GM23338 (cell line): Measurements from ENCODE around the gene AGER. TPM values are rescaled to one million over a fixed set of nuclear protein-coding genes. Genes with fewer than 3 reads are reported as not detected.

Experiments used
- ATAC-seq: fragments of 200-7000 bp; cut with Tn5 transposase; 3 replicates; pipeline ENCODE4 v1.9.1; 2020
- DNase-seq: peaks from one replicate; pipeline ENCODE4 v3.0.0-alpha.2; 2015; ENCODE audit warnings: low spot score
- H2AFZ ChIP-seq: fragments of 200-600 bp; sonication (generic); 2 replicates; pipeline ENCODE4 v1.8.0; 2016; ENCODE audit warnings: antibody characterized with exemption, mild to moderate bottlenecking, moderate library complexity
- H3F3A ChIP-seq: fragments of 200-600 bp; sonication (generic); replicated peaks from 2 replicates; pipeline ENCODE4 v1.8.0; 2017; ENCODE audit warnings: antibody characterized with exemption, mixed run types, low read depth
- H3K27ac ChIP-seq: fragments of 200-600 bp; sonication (generic); 2 replicates; pipeline ENCODE4 v1.6.1; 2016; ENCODE audit warnings: low read depth
- H3K27me3 ChIP-seq: fragments of 200-600 bp; sonication (generic); 2 replicates; pipeline ENCODE4 v1.8.0; 2016; ENCODE audit warnings: mild to moderate bottlenecking, mixed run types, moderate library complexity; ENCODE audit not compliant: insufficient read depth
- H3K36me3 ChIP-seq: fragments of 200-600 bp; sonication (generic); 2 replicates; pipeline ENCODE4 v1.8.0; 2016; ENCODE audit warnings: mild to moderate bottlenecking; ENCODE audit not compliant: insufficient read depth
- H3K4me1 ChIP-seq: fragments of 200-600 bp; sonication (generic); 2 replicates; pipeline ENCODE4 v1.8.0; 2016; ENCODE audit warnings: mild to moderate bottlenecking, moderate library complexity; ENCODE audit not compliant: insufficient read depth
- H3K4me2 ChIP-seq: fragments of 200-600 bp; sonication (generic); 2 replicates; pipeline ENCODE4 v1.7.1; 2017; ENCODE audit warnings: mixed run types
- H3K4me3 ChIP-seq: fragments of 200-600 bp; sonication (generic); 2 replicates; pipeline ENCODE4 v1.6.1; 2016; ENCODE audit warnings: mixed run types
- H3K79me2 ChIP-seq: fragments of 200-600 bp; sonication (generic); replicated peaks from 2 replicates; pipeline ENCODE4 v1.8.0; 2017; ENCODE audit warnings: mild to moderate bottlenecking; ENCODE audit not compliant: insufficient read depth
- H3K9me2 ChIP-seq: fragments of 200-600 bp; sonication (generic); 2 replicates; pipeline ENCODE4 v1.8.0; 2017; ENCODE audit not compliant: insufficient read depth
- H4K20me1 ChIP-seq: fragments of 200-600 bp; sonication (generic); replicated peaks from 2 replicates; pipeline ENCODE4 v1.8.0; 2017; ENCODE audit warnings: mild to moderate bottlenecking; ENCODE audit not compliant: insufficient read depth
- H3K27ac Mint-ChIP-seq: 2 replicates; pipeline ENCODE4 v1.8.0; 2020; ENCODE audit warnings: inconsistent platforms, mild to moderate bottlenecking, moderate library complexity, mixed read lengths
- H3K27me3 Mint-ChIP-seq: 3 replicates; pipeline ENCODE4 v1.8.0; 2022; ENCODE audit warnings: low read depth, mild to moderate bottlenecking, moderate library complexity, mixed read lengths, inconsistent platforms; ENCODE audit not compliant: insufficient read depth, poor library complexity
- H3K36me3 Mint-ChIP-seq: 3 replicates; pipeline ENCODE4 v1.8.0; 2021; ENCODE audit warnings: low read depth, mild to moderate bottlenecking, inconsistent platforms, moderate library complexity, mixed read lengths
- H3K4me1 Mint-ChIP-seq: 3 replicates; pipeline ENCODE4 v1.8.0; 2020; ENCODE audit warnings: mild to moderate bottlenecking, inconsistent platforms, mixed read lengths
- H3K4me3 Mint-ChIP-seq: 3 replicates; pipeline ENCODE4 v1.8.0; 2021; ENCODE audit warnings: moderate library complexity, mild to moderate bottlenecking, inconsistent platforms, mixed read lengths
- H3K9me3 Mint-ChIP-seq: 3 replicates; pipeline ENCODE4 v1.8.0; 2020; ENCODE audit warnings: moderate library complexity, mild to moderate bottlenecking, inconsistent platforms, mixed read lengths
- CREB1 ChIP-seq: fragments of 250-450 bp; sonication (Bioruptor Pico); IDR thresholded peaks from 2 replicates; pipeline ENCODE4 v1.5.0; 2020; ENCODE audit warnings: low read depth, mild to moderate bottlenecking, moderate library complexity
- CTCF ChIP-seq, 2 experiments: fragments of 200-600 bp in 1 of 2; sonication (generic) in 1 of 2; conservative IDR thresholded peaks; 2 replicates each; pipeline versions ENCODE4 v1.5.1 to v1.6.1; 2016 to 2017; ENCODE audit warnings: antibody characterized with exemption in 2 of 2, low read depth in 2 of 2, mild to moderate bottlenecking in 2 of 2, moderate library complexity in 1 of 2
- EZH2 ChIP-seq: fragments of 200-600 bp; sonication (generic); IDR thresholded peaks from one replicate; pipeline ENCODE4 v1.8.0; 2017; ENCODE audit warnings: antibody characterized with exemption, mild to moderate bottlenecking, low read depth; ENCODE audit not compliant: unreplicated experiment
- EZH2phosphoT487 ChIP-seq: fragments of 200-600 bp; sonication (generic); IDR thresholded peaks from one replicate; pipeline ENCODE4 v1.8.1; 2018; ENCODE audit warnings: antibody characterized with exemption; ENCODE audit not compliant: unreplicated experiment
- JUNB ChIP-seq: IDR thresholded peaks from one replicate; pipeline ENCODE4 v1.6.1; 2016; ENCODE audit warnings: antibody characterized with exemption; ENCODE audit not compliant: unreplicated experiment
- NANOG ChIP-seq: IDR thresholded peaks from 2 replicates; pipeline ENCODE4 v1.6.1; 2016; ENCODE audit warnings: antibody characterized with exemption, borderline replicate concordance
- POLR2AphosphoS5 ChIP-seq: IDR thresholded peaks from 2 replicates; pipeline ENCODE4 v1.6.1; 2016; ENCODE audit warnings: antibody characterized with exemption, low read depth
- STAT1 ChIP-seq: IDR thresholded peaks from one replicate; pipeline ENCODE4 v1.6.1; 2016; ENCODE audit warnings: antibody characterized with exemption; ENCODE audit not compliant: unreplicated experiment
- ZNF114 ChIP-seq: fragments of 250-450 bp; sonication (Bioruptor Pico); IDR thresholded peaks from 2 replicates; pipeline ENCODE4 v1.5.0; 2020; ENCODE audit warnings: mild to moderate bottlenecking, moderate library complexity
- ZNF331 ChIP-seq: fragments of 250-450 bp; sonication (Bioruptor Pico); IDR thresholded peaks from 2 replicates; pipeline ENCODE4 v1.5.0; 2020; ENCODE audit warnings: low read depth, mild to moderate bottlenecking, moderate library complexity
- polyA plus RNA-seq: library from polyadenylated mRNA; unstranded; fragments of >200 nt; fragmentation: Nextera tagmentation; extraction: Ambion mirVana; gene quantifications from 2 replicates; pipeline ENCODE4 v1.2.1, GENCODE V29; 2016
- total RNA-seq: library from RNA; depleted of rRNA; stranded (reverse); fragments of >200 nt; shearing (Covaris generic); gene quantifications from 2 replicates; pipeline ENCODE4 v1.2.3, GENCODE V29; 2014

The AGER gene
- total and polyA plus RNA-seq, 2 experiments from 2014 or later = 2.3 to 3.4 TPM

GRCh38 chr6:32216285-32216684 is 32.2 kb upstream of the AGER start (continued):
- TF ChIP-seq STAT1 = no peak
- TF ChIP-seq EZH2phosphoT487 = no peak
- TF ChIP-seq CTCF (conservative IDR thresholded peaks at IDR 0.05; ENCODE audit: low read depth in 2 of 2) = no peak

DNA sequence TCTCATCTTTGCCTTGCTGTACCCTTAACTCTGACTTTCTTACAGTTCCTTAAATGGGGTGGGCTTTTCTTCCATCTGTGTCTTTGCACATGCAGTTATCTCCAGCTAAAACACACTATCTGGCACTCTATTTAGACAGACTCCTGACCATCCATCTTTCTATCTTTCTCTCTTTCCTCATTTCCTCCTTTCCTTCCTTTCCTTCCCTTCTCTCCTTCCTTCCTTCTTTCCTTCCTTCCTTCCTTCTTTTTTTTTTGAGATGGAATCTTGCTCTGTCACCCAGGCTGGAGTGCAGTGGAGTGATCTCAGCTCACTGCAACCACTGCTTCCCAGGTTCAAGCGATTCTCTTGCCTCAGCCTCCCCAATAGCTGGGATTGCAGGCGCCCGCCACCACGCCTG is 31.6 kb upstream of the AGER start:
- Histone ChIP-seq H3K36me3 (no peaks in the 10 kb centered on the region), H3K4me1 (no peaks in the 10 kb centered on the region), H4K20me1 (no peaks in the 10 kb centered on the region), H3K27ac (no peak overlapping the region), H3F3A (no peaks in the 10 kb centered on the region), H3K79me2 (no peaks in the 10 kb centered on the region), H3K27me3 (no peaks in the 10 kb centered on the region), H3K4me2 (no peak overlapping the region), H2AFZ (no peak overlapping the region), H3K4me3 (no peak overlapping the region), H3K9me2 (0 out of 2 replicates have a peak, but pooled peaks cover 3% of the 10 kb centered on the region)
- H3K27ac Mint-ChIP-seq = no peak overlapping the region
- ATAC-seq = no peak
- no peaks in the 10 kb centered on the region; the same call in 2 of the 3 replicates for H3K9me3 Mint-ChIP-seq
- no peaks in the 10 kb centered on the region for H3K36me3 Mint-ChIP-seq
- H3K27me3 Mint-ChIP-seq = peaks cover 6% of the 10 kb centered on the region
- no peak overlapping the region for H3K4me3 Mint-ChIP-seq
- no peaks in the 10 kb centered on the region for H3K4me1 Mint-ChIP-seq
- no peak for TF ChIP-seq EZH2phosphoT487
- TF ChIP-seq NANOG = no peak
- TF ChIP-seq JUNB = no peak
- TF ChIP-seq ZNF331 (CRISPR knock-in tag) = no peak
- TF ChIP-seq CREB1 (CRISPR knock-in tag) = no peak
- TF ChIP-seq EZH2 = no peak
- no peak for TF ChIP-seq ZNF114 (CRISPR knock-in tag)
- no peak for DNase-seq

- H3K4me1 ChIP-seq = no peaks in the 10 kb centered on the region
- no peaks in the 10 kb centered on the region for H3K27me3 ChIP-seq
- no peaks in the 10 kb centered on the region for H3K36me3 Mint-ChIP-seq
- no peaks in the 10 kb centered on the region for H3K79me2 ChIP-seq
- ATAC-seq (no peak), DNase-seq (no peak)
- 0 out of 2 replicates have a peak, but pooled peaks cover 3% of the 10 kb centered on the region for H3K9me2 ChIP-seq
- H3K4me2 ChIP-seq = no peak overlapping the region
- H3K9me3 Mint-ChIP-seq = no peaks in the 10 kb centered on the region; the same call in 2 of the 3 replicates
- H3K4me3 Mint-ChIP-seq = no peak overlapping the region
- no peaks in the 10 kb centered on the region for H3K4me1 Mint-ChIP-seq
- no peak overlapping the region for H3K27ac Mint-ChIP-seq
- TF ChIP-seq POLR2AphosphoS5 (no peak), ZNF114 (CRISPR knock-in tag) (no peak), CTCF (conservative IDR thresholded peaks at IDR 0.05; ENCODE audit: low read depth in 2 of 2) (no peak)
- H3F3A ChIP-seq = no peaks in the 10 kb centered on the region
- no peak overlapping the region for H3K4me3 ChIP-seq
- H3K27ac ChIP-seq = no peak overlapping the region
- H2AFZ ChIP-seq = no peak overlapping the region
- H4K20me1 ChIP-seq = no peaks in the 10 kb centered on the region
- H3K36me3 ChIP-seq = no peaks in the 10 kb centered on the region
- peaks cover 12% of the 10 kb centered on the region for H3K27me3 Mint-ChIP-seq
Observed at GRCh38 chr6:32214126-32214525, 30.1 kb upstream of the AGER start.
